Measurements from ENCODE around the gene SRPK3. TPM values are rescaled to one million over a fixed set of nuclear protein-coding genes. Genes with fewer than 3 reads are reported as not detected.

The SRPK3 gene, protein sequence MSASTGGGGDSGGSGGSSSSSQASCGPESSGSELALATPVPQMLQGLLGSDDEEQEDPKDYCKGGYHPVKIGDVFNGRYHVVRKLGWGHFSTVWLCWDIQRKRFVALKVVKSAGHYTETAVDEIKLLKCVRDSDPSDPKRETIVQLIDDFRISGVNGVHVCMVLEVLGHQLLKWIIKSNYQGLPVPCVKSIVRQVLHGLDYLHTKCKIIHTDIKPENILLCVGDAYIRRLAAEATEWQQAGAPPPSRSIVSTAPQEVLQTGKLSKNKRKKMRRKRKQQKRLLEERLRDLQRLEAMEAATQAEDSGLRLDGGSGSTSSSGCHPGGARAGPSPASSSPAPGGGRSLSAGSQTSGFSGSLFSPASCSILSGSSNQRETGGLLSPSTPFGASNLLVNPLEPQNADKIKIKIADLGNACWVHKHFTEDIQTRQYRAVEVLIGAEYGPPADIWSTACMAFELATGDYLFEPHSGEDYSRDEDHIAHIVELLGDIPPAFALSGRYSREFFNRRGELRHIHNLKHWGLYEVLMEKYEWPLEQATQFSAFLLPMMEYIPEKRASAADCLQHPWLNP
- under 0.01 and 0.14 TPM in 2 replicates for total RNA-seq

DNA sequence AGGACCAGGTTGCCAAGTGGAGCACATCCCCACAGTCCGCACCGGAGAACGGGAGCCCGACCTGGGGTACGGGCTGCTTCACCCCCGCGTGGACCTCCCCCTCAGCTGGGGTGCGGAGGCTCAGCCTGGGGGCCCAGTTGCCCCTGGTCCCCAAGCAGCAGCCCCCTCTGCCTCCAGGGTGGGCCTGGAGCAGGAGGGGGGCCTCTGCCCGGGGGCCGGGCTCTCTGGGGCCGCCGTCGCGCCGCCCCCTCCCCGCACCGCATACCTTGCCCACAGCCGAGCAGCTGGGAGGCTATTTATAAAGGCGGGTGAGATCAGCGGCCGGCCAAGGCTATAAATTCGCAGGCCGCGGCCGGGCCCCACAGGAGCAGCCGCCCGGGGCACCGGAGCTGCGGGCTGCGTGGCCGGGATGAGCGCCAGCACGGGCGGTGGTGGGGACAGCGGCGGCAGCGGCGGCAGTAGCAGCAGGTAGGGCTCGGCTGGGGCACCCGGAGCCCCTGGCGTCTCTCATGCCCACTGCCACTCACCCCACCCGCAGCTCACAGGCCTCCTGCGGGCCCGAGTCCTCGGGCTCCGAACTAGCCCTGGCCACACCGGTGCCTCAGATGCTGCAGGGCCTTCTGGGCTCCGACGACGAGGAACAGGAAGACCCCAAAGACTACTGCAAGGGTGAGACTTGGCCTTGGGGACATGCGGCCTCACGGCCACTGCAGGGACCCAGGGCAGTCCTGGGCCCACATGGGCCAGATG is at the start of gene SRPK3:
SRPK3 (plus strand) TSS at position 364 of the 750 bp plus-strand sequence; CDS start at position 410, 46 bp downstream.

DNA sequence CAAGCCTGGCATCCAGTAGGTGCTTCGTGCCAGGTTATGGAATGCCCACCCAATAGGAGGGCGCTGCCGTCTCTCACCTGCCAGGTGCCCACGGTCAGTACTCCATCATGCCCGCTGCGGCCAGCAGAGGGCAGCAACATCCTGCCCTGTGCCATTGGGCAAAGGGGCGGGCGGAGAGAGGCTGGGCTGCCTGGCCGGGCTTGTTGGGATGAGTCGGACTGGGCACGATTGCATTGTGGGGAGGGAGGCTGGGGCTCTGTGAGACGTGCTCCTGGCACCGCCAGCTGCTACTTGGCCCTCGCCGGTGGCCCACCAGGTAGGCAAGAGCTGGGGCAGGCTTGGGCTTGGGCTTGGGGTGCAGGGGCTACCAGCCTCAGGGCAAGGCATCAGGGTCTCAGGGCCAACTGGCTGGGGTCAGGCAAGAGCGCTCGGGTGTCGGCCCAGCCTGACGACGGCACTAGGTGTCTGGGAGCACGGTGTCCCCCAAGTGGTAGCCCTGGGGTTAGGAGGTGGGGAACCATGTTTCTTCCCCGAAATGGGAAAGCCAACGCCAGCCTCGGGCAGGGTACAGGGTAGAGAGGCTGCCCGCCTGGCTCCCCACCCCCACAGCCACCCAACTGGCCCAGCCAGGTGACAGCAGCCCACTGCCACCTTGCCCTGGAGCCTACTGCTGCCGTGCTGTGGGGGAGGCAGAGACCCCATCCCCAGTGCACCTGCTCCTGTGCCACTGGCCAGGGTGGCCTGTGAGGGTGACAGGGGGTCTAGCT is 16.7 kb upstream of the SRPK3 start, which contains the start of gene PLXNB3:
PLXNB3 (plus strand) TSS at position 261 of the 767 bp plus-strand sequence. CDS start 1,287 bp downstream, outside the sequence.

DNA sequence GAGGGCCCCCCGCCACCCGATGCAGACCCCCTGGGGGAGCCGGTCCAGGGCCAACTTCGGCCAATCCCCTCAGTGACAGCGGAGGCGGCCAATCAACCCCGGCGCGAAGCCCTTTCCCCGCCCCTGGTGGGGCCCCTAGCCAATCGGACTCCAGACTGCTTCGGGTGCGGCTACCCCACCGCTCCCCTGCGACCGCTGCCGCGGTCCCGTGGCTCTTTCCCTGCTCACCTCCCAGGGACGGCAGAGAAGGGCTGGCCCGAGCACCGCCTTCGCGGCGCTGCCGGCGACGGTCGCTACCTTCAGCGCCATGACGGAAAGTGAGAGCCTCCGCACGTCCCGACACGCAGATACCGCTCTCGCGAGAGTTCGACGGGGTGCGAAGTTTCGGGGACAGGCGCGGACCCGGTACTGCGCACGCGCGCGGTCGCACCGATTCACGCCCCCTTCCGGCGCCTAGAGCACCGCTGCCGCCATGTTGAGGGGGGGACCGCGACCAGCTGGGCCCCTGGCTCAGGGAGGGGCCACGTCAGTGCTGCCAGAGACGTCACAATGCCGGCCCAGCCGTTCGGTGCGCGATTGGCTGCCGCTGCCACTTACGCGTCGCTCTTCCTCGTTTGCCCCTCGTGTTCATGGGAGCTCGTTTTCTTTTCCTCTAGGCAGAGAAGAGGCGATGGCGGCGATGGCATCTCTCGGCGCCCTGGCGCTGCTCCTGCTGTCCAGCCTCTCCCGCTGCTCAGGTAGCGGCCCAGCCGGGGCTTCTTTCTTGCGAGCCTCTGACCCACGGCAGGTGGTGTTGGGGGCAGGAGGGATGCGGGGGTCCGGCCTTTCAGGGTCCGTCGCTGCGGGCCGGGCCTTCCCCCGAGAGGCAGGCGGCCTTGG is 13.4 kb downstream of the SRPK3 start, which contains the start of the genes IDH3G and SSR4:
IDH3G (minus strand) TSS at position 358 of the 879 bp plus-strand sequence; CDS start at position 309, 49 bp downstream.
SSR4 (plus strand) TSS at position 651 of the 879 bp plus-strand sequence; CDS start at position 671, 20 bp downstream.

DNA sequence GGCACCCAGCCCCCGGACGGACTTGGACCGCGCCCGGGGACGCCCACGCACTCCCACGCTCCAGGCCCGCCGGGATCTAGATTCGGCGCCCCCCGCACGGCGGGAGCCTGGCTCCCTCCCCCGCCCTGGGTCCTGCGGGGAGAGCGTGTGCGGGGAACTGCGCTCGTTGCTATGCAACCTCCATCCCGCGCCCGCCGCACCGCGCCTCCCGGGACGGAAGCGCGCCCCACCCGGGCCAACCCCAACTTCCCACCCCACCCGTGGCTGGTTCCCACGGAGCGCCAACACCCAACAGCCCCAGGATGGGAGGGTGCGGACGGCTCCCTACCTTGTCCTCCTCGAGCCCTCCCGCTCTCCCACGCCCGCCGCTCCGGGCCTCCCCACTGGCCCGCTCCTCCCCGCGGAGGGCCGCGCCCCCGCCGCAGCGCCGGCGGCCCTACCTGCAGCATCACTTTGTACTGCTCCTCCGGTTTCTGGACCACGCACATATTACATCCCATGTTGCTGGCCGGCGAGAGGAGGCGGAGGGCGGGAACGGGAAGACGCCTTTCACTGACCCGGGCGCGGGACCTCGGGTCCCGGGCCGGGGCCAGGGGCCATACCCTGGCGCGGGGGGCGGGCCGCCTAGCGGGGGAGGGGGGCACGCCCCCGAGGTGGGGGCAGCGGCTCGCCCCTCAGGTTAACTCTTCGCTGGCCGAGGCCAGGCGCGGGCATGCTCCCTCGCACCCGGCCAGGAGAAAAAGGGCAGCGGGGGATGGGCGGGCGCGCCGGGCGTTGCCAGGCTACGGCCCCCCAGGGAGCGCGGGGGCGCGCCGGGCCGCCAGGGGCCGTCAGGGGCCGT is 49.2 kb downstream of the SRPK3 start, which contains the start of gene PDZD4:
PDZD4 (minus strand) TSS at position 746 of the 841 bp plus-strand sequence; CDS start at position 500, 246 bp downstream.

Other genes starting within 250 kb of the SRPK3 start
- 23.2 and 43.1 TPM in 2 replicates for gene CCNQ, start 181.9 kb upstream of the SRPK3 start, total RNA-seq
- gene DUSP9, start 133.8 kb upstream of the SRPK3 start, total RNA-seq: 0.28 and 0.68 TPM in 2 replicates
- gene PNCK, start 107.2 kb upstream of the SRPK3 start, total RNA-seq: 0.34 and 2.5 TPM in 2 replicates
- 29.0 and 77.4 TPM in 2 replicates for gene SLC6A8, start 93.1 kb upstream of the SRPK3 start, total RNA-seq
- 229 and 239 TPM in 2 replicates for gene BCAP31, start 56.7 kb upstream of the SRPK3 start, total RNA-seq
- gene ABCD1, start 56.2 kb upstream of the SRPK3 start, total RNA-seq: 1.0 and 4.3 TPM in 2 replicates
- gene PLXNB3, start 16.8 kb upstream of the SRPK3 start, total RNA-seq: 2.7 and 28.8 TPM in 2 replicates
- gene IDH3G, start 13.3 kb downstream of the SRPK3 start, total RNA-seq: 22.9 and 38.8 TPM in 2 replicates
- 71.8 and 132 TPM in 2 replicates for gene SSR4, start 13.6 kb downstream of the SRPK3 start, total RNA-seq
- 0.36 TPM in 1 of 2 replicates, not detected in the other for gene PDZD4, start 49.5 kb downstream of the SRPK3 start, total RNA-seq
- 2.1 and 6.3 TPM in 2 replicates for gene L1CAM, start 105.1 kb downstream of the SRPK3 start, total RNA-seq
- gene AVPR2, start 123.6 kb downstream of the SRPK3 start, total RNA-seq: not detected in 2 replicates
- 0.68 and 1.4 TPM in 2 replicates for gene ARHGAP4, start 145.2 kb downstream of the SRPK3 start, total RNA-seq
- gene NAA10, start 154.0 kb downstream of the SRPK3 start, total RNA-seq: 51.6 and 54.3 TPM in 2 replicates
- gene RENBP, start 163.6 kb downstream of the SRPK3 start, total RNA-seq: 1.0 and 3.6 TPM in 2 replicates
- 8.9 and 26.0 TPM in 2 replicates for gene HCFC1, start 190.8 kb downstream of the SRPK3 start, total RNA-seq
- 5.1 and 7.5 TPM in 2 replicates for gene TMEM187, start 191.7 kb downstream of the SRPK3 start, total RNA-seq
- 127 and 144 TPM in 2 replicates for gene IRAK1, start 238.9 kb downstream of the SRPK3 start, total RNA-seq